Skeletal muscle tissue (tissue), 4 donors: ENCODE measurements around the gene CPA5. TPM values are rescaled to one million over a fixed set of nuclear protein-coding genes. Genes with fewer than 3 reads are reported as not detected.

Source experiments
- H3K27ac ChIP-seq: one replicate; pipeline ENCODE4 v1.7.0; 2013; ENCODE audit warnings: mild to moderate bottlenecking, low read depth, low read length, inconsistent platforms
- H3K27me3 ChIP-seq, 3 donors: one replicate each; pipeline ENCODE4 v1.7.0; 2013; ENCODE audit warnings: low read length in 3 of 3; ENCODE audit not compliant: control insufficient read depth in 3 of 3, insufficient read depth in 3 of 3
- H3K36me3 ChIP-seq, 3 donors: one replicate each; pipeline ENCODE4 v1.7.0; 2013; ENCODE audit warnings: low read length in 3 of 3; ENCODE audit not compliant: control insufficient read depth in 3 of 3, insufficient read depth in 3 of 3
- H3K4me1 ChIP-seq, 3 donors: one replicate each; pipeline ENCODE4 v1.7.0; 2013; ENCODE audit warnings: low read length in 3 of 3, mild to moderate bottlenecking in 3 of 3; ENCODE audit not compliant: control insufficient read depth in 3 of 3, insufficient read depth in 3 of 3
- H3K4me3 ChIP-seq, 3 donors: one replicate each; pipeline ENCODE4 v1.7.0; 2013; ENCODE audit warnings: low read length in 3 of 3
- H3K9ac ChIP-seq, 3 donors: one replicate each; pipeline ENCODE4 v1.7.0; 2013; ENCODE audit warnings: low read length in 3 of 3, mild to moderate bottlenecking in 3 of 3, moderate library complexity in 2 of 3, low read depth in 1 of 3
- H3K9me3 ChIP-seq, 3 donors: one replicate each; pipeline ENCODE4 v1.7.0; 2013; ENCODE audit warnings: low read length in 3 of 3; ENCODE audit not compliant: control insufficient read depth in 3 of 3
- total RNA-seq: library from RNA; depleted of rRNA; stranded (reverse); fragments of >200 nt; gene quantifications from one replicate; pipeline ENCODE4 v1.2.3, GENCODE V29; 2014
- donor health status: Osteomylitis.

CPA5 gene
- total RNA-seq, 1 donor from 2014 or later, result not detected

DNA sequence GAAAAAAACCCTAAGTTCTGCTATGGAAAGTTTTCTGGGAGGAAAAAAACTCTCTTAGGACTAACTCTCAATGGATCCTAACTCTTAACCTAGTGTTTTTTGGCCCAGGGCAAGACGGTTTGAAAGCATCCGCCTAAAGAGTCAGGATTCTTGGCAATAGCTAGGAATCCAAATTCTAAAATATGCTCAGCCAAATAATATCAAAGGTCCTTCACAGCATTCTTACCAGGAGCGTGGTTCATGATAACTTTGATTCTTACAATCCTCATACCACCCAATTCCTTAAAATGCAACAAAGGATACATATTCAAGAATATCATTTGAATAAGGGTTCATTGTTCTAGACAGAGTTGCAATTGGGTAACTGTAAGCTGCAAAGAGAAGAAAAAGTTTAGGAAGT is 57.0 kb downstream of the CPA5 start:
- H3K36me3 ChIP-seq, result peaks cover 0 to 7% (median 3%) of the 10 kb centered on the region in 3 donors
- no peak overlapping the region for H3K27ac ChIP-seq
- H3K9ac ChIP-seq, result no peak overlapping the region
- no peak overlapping the region for H3K4me3 ChIP-seq
- no peaks in the 10 kb centered on the region for H3K9me3 ChIP-seq
- no peaks in the 10 kb centered on the region for H3K27me3 ChIP-seq
- H3K4me1 ChIP-seq, result peaks cover 0 to 5% (median 0%) of the 10 kb centered on the region in 3 donors

DNA sequence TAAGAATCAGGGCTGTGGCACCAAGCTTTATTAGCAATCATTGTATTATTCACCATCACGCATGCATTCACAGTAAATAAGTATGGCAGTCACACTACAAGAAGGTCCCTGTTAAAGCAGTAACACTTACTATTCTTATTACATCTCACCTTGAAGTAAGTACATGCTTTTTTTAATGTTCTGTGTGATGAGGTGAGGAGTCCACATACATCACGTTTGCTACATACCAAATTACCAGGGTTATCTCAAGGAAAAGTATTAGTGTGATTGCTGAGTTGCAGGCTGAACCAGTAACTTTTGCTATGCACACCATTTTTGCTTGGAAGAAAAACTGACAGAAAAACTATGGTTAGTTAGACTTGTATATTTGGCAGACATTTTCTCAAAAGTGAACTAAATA is 60.4 kb downstream of the CPA5 start:
- no peak overlapping the region for H3K4me3 ChIP-seq
- H3K27ac ChIP-seq, result no peak overlapping the region
- peaks cover 0 to 5% (median 0%) of the 10 kb centered on the region in 3 donors for H3K4me1 ChIP-seq
- H3K9ac ChIP-seq, result no peak overlapping the region
- peaks cover 0 to 9% (median 3%) of the 10 kb centered on the region in 3 donors for H3K36me3 ChIP-seq
- no peaks in the 10 kb centered on the region for H3K27me3 ChIP-seq
- H3K9me3 ChIP-seq, result no peaks in the 10 kb centered on the region

DNA sequence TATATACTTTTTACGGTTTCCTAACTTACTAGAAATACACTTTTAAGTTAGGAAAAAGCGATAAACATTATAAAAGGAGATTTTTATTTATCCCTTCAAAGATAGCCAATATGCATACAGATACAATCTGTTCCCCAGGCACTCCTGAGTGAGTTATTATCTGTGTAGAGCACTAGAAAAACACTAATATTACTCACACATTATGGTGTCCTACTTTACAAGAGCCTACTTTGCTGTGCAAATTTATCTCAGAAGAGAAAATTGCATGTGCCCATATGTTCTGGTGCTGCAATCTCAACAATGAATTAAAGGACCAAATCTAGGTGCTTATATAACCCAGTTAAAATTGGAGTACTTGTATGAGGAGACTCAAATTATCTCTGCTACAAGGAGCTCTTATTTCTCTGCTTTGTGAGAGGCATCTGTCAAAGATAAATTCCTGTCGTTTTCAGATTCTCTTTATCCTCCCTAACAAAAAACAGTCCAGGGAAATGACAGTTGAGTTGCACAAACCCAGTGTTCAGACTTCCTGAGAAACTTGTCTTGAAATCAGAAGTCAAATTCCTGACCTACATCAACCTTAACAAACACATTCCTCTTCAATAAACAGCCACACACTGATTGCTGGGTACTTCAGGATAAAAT is 64.6 kb downstream of the CPA5 start:
- H3K27me3 ChIP-seq, result no peaks in the 10 kb centered on the region
- H3K4me3 ChIP-seq, result no peak overlapping the region
- H3K27ac ChIP-seq, result no peak overlapping the region
- peaks cover 0 to 2% (median 0%) of the 10 kb centered on the region in 3 donors for H3K36me3 ChIP-seq
- H3K9me3 ChIP-seq, result no peaks in the 10 kb centered on the region
- H3K9ac ChIP-seq, result no peak overlapping the region
- H3K4me1 ChIP-seq, result no peaks in the 10 kb centered on the region

DNA sequence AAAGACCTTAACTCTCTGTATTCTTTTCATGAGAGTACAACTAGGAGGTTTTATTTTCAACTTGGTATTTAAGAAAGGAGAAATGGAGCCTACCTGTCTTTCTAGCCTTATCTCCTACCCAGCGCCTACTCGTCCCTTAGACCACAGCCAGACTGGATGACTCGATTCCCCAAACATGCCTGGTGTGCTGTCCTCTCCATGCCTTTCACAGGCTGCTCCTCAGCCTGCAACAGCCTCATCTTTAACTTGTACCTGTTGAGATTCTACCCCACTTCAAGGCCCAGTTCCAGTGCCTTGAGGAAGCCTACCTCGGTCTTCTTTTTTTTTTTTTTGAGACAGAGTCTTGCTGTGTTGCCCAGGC is 65.1 kb downstream of the CPA5 start:
- no peak overlapping the region for H3K4me3 ChIP-seq
- no peaks in the 10 kb centered on the region for H3K27me3 ChIP-seq
- H3K4me1 ChIP-seq, result no peaks in the 10 kb centered on the region
- no peak overlapping the region for H3K9ac ChIP-seq
- H3K27ac ChIP-seq, result no peak overlapping the region
- H3K36me3 ChIP-seq, result peaks cover 0 to 2% (median 0%) of the 10 kb centered on the region in 3 donors
- no peaks in the 10 kb centered on the region for H3K9me3 ChIP-seq

DNA sequence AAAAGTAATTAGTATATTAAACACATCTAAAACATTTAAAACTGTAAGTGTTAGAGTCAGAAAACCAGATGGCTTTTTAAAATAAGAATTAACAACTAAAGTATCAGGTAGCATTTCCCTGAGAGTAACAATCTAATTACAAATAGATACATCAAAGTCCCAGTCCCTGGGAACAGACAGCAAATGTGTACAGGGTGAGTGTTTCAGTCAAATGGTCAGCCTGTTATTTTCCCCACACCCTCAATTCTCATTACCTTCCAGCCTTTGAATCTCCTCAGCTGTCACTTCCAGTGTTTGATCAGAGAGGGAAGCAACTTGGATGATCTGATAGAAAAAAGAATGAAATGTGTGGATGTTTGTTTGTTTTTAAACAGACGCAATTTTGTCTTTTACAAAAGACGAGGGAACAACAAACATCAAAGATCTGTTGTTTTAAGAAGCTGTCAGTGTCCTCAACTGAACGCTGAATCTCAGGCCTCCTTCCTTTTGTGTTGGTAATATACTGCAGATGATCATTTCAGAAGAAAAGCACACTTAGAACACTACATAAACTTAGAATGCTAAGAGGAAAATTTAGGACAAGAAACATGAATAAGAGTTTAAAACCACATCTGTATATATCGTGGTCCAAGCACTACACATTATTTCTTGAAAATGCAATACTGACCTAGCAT is 66.4 kb downstream of the CPA5 start:
- Histone ChIP-seq H3K4me1 (no peaks in the 10 kb centered on the region), H3K27me3 (no peaks in the 10 kb centered on the region), H3K9ac (no peak overlapping the region), H3K4me3 (no peak overlapping the region), H3K9me3 (no peaks in the 10 kb centered on the region), H3K36me3 (peaks cover 0 to 2% (median 0%) of the 10 kb centered on the region in 3 donors), H3K27ac (no peak overlapping the region)

DNA sequence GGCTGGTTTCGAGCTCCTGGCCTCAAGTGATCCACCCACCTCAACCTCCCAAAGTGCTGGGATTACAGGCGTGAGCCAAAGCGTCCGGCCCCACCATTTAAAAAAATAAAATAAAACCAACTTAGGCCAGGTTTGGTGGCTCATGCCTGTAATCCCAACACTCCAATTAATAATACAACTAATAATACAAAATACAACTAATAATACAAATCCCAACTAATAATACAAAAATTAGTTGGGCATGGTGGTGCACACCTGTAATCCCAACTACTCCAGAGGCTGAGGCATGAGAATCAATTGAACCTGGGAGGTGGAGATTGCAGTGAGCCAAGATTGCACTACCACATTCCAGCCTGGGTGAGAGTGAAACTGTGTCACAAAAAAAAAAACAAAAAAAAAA is 68.6 kb downstream of the CPA5 start:
- Histone ChIP-seq H3K9ac (no peak overlapping the region), H3K4me1 (no peaks in the 10 kb centered on the region), H3K36me3 (peaks cover 0 to 2% (median 0%) of the 10 kb centered on the region in 3 donors), H3K4me3 (no peak overlapping the region), H3K27ac (no peak overlapping the region), H3K9me3 (no peaks in the 10 kb centered on the region), H3K27me3 (no peaks in the 10 kb centered on the region)

DNA sequence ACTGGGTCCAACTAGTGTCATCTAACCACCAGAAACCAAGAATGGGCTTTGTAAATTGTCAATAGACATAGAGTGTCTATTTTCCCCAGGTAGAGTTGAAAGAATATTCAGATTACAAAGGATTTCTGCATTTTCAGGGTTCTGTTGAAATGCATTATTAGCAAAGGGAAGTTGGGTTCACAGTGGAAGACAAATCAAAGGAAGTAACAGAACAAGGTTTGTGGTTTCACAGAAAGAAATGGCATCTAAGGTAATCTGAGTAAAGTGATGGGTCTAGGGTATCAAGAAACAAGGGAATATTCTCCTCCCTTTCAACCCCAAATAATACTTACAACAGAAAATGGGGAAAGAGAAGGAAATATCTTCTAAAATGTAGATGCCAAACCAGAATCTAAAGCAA is 70.4 kb downstream of the CPA5 start:
- Histone ChIP-seq H3K4me3 (no peak overlapping the region), H3K9me3 (no peaks in the 10 kb centered on the region), H3K9ac (no peak overlapping the region), H3K4me1 (peaks cover 0 to 3% (median 0%) of the 10 kb centered on the region in 3 donors), H3K27ac (no peak overlapping the region), H3K27me3 (no peaks in the 10 kb centered on the region), H3K36me3 (no peaks in the 10 kb centered on the region)

DNA sequence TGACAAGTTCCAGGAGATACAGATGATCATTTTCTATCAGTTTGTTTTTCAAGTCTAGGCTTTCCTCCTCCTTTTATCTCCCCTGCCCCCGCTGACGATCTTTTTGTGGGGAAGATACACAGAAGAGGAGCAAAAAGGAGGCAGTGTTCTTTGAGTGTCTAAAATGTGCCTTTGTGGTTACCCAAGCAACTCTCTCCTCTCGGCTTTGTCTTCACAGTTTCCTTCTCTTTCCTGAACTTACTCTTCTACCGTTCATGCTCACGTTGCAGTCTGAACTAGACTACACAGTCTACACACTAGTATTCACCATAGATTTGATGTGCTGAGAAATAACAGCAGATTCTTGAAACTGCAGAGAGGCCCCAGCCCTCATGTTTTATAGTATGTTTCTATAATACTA is 72.6 kb downstream of the CPA5 start:
- H3K27me3 ChIP-seq, result no peaks in the 10 kb centered on the region
- H3K27ac ChIP-seq, result no peak overlapping the region
- H3K4me3 ChIP-seq, result no peak overlapping the region
- H3K36me3 ChIP-seq, result no peaks in the 10 kb centered on the region
- H3K9ac ChIP-seq, result no peak overlapping the region
- peaks cover 0 to 3% (median 0%) of the 10 kb centered on the region in 3 donors for H3K4me1 ChIP-seq
- H3K9me3 ChIP-seq, result no peaks in the 10 kb centered on the region

DNA sequence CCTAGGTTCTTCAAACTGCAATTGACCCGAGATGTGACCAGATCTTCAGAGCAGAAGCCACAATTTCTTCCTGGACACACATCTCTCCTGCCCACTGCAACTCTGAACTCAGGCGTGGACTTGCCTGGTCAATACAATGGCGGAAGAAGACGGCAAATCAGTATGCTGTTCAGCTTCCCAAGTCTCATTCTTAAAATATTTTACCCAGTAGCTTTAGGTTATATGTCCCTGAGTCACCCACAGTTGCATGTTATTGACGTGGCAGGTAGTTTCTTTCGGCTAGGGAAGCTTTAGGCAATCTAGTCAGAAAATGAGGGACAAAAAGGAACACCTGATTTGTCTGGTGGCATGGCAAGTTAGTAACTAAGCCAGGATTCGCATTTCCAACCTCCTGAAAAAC is 73.7 kb downstream of the CPA5 start:
- H3K4me1 ChIP-seq, result peaks cover 0 to 3% (median 0%) of the 10 kb centered on the region in 3 donors
- no peaks in the 10 kb centered on the region for H3K36me3 ChIP-seq
- H3K9me3 ChIP-seq, result no peaks in the 10 kb centered on the region
- no peak overlapping the region for H3K9ac ChIP-seq
- H3K4me3 ChIP-seq, result no peak overlapping the region
- no peak overlapping the region for H3K27ac ChIP-seq
- H3K27me3 ChIP-seq, result no peaks in the 10 kb centered on the region
